Breast epithelium (tissue), 3 donors: ENCODE results near the gene SMIM17.

Experiments used
- POLR2A ChIP-seq: fragments of 450-650 bp; IDR thresholded peaks from one replicate; pipeline ENCODE4 v1.6.1; 2016; ENCODE audit warnings: antibody characterized with exemption, mild to moderate bottlenecking, moderate library complexity
- POLR2AphosphoS5 ChIP-seq, 3 donors: sonication (generic); formaldehyde crosslinking; IDR thresholded peaks; one replicate each; pipeline ENCODE4 v1.6.1; 2017; ENCODE audit warnings: antibody characterized with exemption in 3 of 3
- TF ChIP-seq, protein P1 (sequence below), 3 donors: fragments of 450-650 bp; IDR thresholded peaks; one replicate each; pipeline ENCODE4 v1.5.1; 2016 to 2017; ENCODE audit warnings: antibody characterized with exemption in 3 of 3, mild to moderate bottlenecking in 3 of 3, moderate library complexity in 3 of 3

DNA sequence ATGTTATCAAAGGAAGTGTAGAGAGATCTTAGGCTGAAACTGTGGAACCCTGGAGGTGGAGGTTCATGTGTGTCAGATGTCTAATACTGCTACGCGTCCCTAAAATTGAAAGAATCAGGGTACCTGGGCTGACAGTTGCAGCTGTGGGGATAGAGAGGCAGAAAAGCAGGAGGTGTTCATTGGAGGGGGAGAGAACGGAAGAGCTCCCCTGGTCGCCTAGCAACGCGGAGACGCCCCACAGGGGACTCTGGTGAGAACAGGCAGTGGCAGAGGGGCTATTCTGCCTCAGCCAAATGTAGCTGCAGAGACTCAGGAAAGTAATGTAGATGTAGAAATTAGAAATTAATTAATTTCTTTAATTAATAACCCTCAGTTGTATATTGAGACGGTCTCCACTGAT, 38.7 kb downstream of the SMIM17 start:
- TF ChIP-seq, protein P1, sequence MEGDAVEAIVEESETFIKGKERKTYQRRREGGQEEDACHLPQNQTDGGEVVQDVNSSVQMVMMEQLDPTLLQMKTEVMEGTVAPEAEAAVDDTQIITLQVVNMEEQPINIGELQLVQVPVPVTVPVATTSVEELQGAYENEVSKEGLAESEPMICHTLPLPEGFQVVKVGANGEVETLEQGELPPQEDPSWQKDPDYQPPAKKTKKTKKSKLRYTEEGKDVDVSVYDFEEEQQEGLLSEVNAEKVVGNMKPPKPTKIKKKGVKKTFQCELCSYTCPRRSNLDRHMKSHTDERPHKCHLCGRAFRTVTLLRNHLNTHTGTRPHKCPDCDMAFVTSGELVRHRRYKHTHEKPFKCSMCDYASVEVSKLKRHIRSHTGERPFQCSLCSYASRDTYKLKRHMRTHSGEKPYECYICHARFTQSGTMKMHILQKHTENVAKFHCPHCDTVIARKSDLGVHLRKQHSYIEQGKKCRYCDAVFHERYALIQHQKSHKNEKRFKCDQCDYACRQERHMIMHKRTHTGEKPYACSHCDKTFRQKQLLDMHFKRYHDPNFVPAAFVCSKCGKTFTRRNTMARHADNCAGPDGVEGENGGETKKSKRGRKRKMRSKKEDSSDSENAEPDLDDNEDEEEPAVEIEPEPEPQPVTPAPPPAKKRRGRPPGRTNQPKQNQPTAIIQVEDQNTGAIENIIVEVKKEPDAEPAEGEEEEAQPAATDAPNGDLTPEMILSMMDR (IDR thresholded peaks at IDR 0.05) = no peak
- no peak for TF ChIP-seq POLR2A
- TF ChIP-seq POLR2AphosphoS5 (IDR thresholded peaks at IDR 0.05) = no peak
